Measurements from ENCODE around the gene SLC25A20. TPM values are rescaled to one million over a fixed set of nuclear protein-coding genes. Genes with fewer than 3 reads are reported as not detected.

Gene SLC25A20
- 10.0 to 12.2 TPM (median 10.6 TPM) in 5 replicates for total RNA-seq (2022; extraction: Qiagen RNA extraction)

GRCh38 chr3:48898383-48899234 lies at the start of gene SLC25A20:
Gene SLC25A20, minus strand, starts transcription at chr3:48898882. Its CDS starts 88 bp downstream, at chr3:48898794.

GRCh38 chr3:48918388-48919214 lies 19.9 kb upstream of the SLC25A20 start, which contains the start of gene ARIH2:
Gene ARIH2, plus strand, starts transcription at chr3:48918842. Its CDS starts 8,717 bp downstream, at chr3:48927559.

GRCh38 chr3:48847504-48848423 lies 50.9 kb downstream of the SLC25A20 start, which contains the start of gene PRKAR2A:
Gene PRKAR2A, minus strand, starts transcription at chr3:48847874. Its CDS starts 278 bp downstream, at chr3:48847596.

Other genes starting within 250 kb of the SLC25A20 start
- gene CELSR3, start 236.0 kb downstream of the SLC25A20 start, total RNA-seq (2022; extraction: Qiagen RNA extraction): 2.8 to 4.7 TPM (median 4.4 TPM) in 5 replicates
- 7.4 to 10.4 TPM (median 9.3 TPM) in 5 replicates for gene NCKIPSD, start 213.0 kb downstream of the SLC25A20 start, total RNA-seq (2022; extraction: Qiagen RNA extraction)
- gene IP6K2, start 181.7 kb downstream of the SLC25A20 start, total RNA-seq (2022; extraction: Qiagen RNA extraction): 49.9 to 55.1 TPM (median 50.8 TPM) in 5 replicates
- gene PRKAR2A, start 51.0 kb downstream of the SLC25A20 start, total RNA-seq (2022; extraction: Qiagen RNA extraction): 15.5 to 21.0 TPM (median 18.0 TPM) in 5 replicates
- gene ARIH2, start 20.0 kb upstream of the SLC25A20 start, total RNA-seq (2022; extraction: Qiagen RNA extraction): 53.1 to 63.5 TPM (median 57.3 TPM) in 5 replicates
- gene P4HTM, start 91.4 kb upstream of the SLC25A20 start, total RNA-seq (2022; extraction: Qiagen RNA extraction): 12.7 to 19.4 TPM (median 18.5 TPM) in 5 replicates
- 56.1 to 78.2 TPM (median 75.6 TPM) in 5 replicates for gene WDR6, start 108.5 kb upstream of the SLC25A20 start, total RNA-seq (2022; extraction: Qiagen RNA extraction)
- gene DALRD3, start 119.7 kb upstream of the SLC25A20 start, total RNA-seq (2022; extraction: Qiagen RNA extraction): 19.6 to 25.4 TPM (median 24.4 TPM) in 5 replicates
- gene NDUFAF3, start 123.2 kb upstream of the SLC25A20 start, total RNA-seq (2022; extraction: Qiagen RNA extraction): 61.9 to 93.9 TPM (median 86.0 TPM) in 5 replicates
- gene IMPDH2, start 130.5 kb upstream of the SLC25A20 start, total RNA-seq (2022; extraction: Qiagen RNA extraction): 151 to 161 TPM (median 154 TPM) in 5 replicates
- gene QRICH1, start 195.2 kb upstream of the SLC25A20 start, total RNA-seq (2022; extraction: Qiagen RNA extraction): 37.1 to 40.0 TPM (median 38.9 TPM) in 5 replicates
- 121 to 151 TPM (median 137 TPM) in 5 replicates for gene QARS1, start 205.9 kb upstream of the SLC25A20 start, total RNA-seq (2022; extraction: Qiagen RNA extraction)
- 17.2 to 23.8 TPM (median 23.3 TPM) in 5 replicates for gene USP19, start 221.9 kb upstream of the SLC25A20 start, total RNA-seq (2022; extraction: Qiagen RNA extraction)
- gene LAMB2, start 234.2 kb upstream of the SLC25A20 start, total RNA-seq (2022; extraction: Qiagen RNA extraction): 82.0 to 115 TPM (median 113 TPM) in 5 replicates